ENCODE measurements around the gene DELE1.

The DELE1 gene

GRCh38 chr5:141957367-141957996 lies 33.8 kb downstream of the DELE1 start:
- DNase-seq (ENCODE audit: low read depth) = no peak

- no peak for DNase-seq (ENCODE audit: low read depth)
These were observed 34.4 kb downstream of the DELE1 start, which contains the start of gene PCDH12 for GRCh38 chr5:141958113-141958512. TSS of gene PCDH12 (minus strand) at chr5:141958202. CDS start at chr5:141957851, 351 bp downstream.

- DNase-seq (ENCODE audit: low read depth) = no peak
These were observed 35.0 kb downstream of the DELE1 start for GRCh38 chr5:141958546-141959172.

- DNase-seq (ENCODE audit: low read depth) = no peak
These were observed 36.3 kb downstream of the DELE1 start for GRCh38 chr5:141960018-141960417.

- peak; percentile 92 for DNase-seq (ENCODE audit: low read depth)
These were observed 37.0 kb downstream of the DELE1 start for GRCh38 chr5:141960449-141961323.

GRCh38 chr5:141961466-141961865 lies 37.8 kb downstream of the DELE1 start:
- DNase-seq (ENCODE audit: low read depth) = no peak

- no peak for DNase-seq (ENCODE audit: low read depth)
These were observed 40.0 kb downstream of the DELE1 start for GRCh38 chr5:141963701-141964100.

- DNase-seq (ENCODE audit: low read depth) = no peak
These were observed 41.4 kb downstream of the DELE1 start for GRCh38 chr5:141965071-141965470.

- no peak for DNase-seq (ENCODE audit: low read depth)
These were observed 42.7 kb downstream of the DELE1 start for GRCh38 chr5:141966275-141966962.

GRCh38 chr5:141966963-141967333 lies 43.3 kb downstream of the DELE1 start:
- DNase-seq (ENCODE audit: low read depth) = no peak

- peak; percentile 87 for DNase-seq (ENCODE audit: low read depth)
These were observed 45.4 kb downstream of the DELE1 start, which contains the start of gene RNF14 for GRCh38 chr5:141968914-141969608. TSS of gene RNF14 (plus strand) at chr5:141969105. CDS start at chr5:141973589, 4,484 bp downstream.

- DNase-seq (ENCODE audit: low read depth) = no peak
These were observed 46.4 kb downstream of the DELE1 start for GRCh38 chr5:141969783-141970771.

- DNase-seq (ENCODE audit: low read depth) = no peak
These were observed 50.4 kb downstream of the DELE1 start for GRCh38 chr5:141973871-141974595.

- no peak for DNase-seq (ENCODE audit: low read depth)
These were observed 52.5 kb downstream of the DELE1 start for GRCh38 chr5:141976176-141976575.

GRCh38 chr5:141978389-141978788 lies 54.7 kb downstream of the DELE1 start:
- DNase-seq (ENCODE audit: low read depth) = no peak

- DNase-seq (ENCODE audit: low read depth) = no peak
These were observed 59.0 kb downstream of the DELE1 start for GRCh38 chr5:141982626-141983025.

GRCh38 chr5:141986072-141986471 lies 62.4 kb downstream of the DELE1 start:
- DNase-seq (ENCODE audit: low read depth) = no peak

- DNase-seq (ENCODE audit: low read depth) = no peak
These were observed 66.0 kb downstream of the DELE1 start for GRCh38 chr5:141989720-141990119.
